H9 (cell line): ENCODE data around the gene LINS1. TPM values are rescaled to one million over a fixed set of nuclear protein-coding genes. Genes with fewer than 3 reads are reported as not detected.

Experiments
- DNase-seq: peaks from one replicate; pipeline ENCODE4 v3.0.0-alpha.2; 2017
- H2AFZ ChIP-seq: one replicate; pipeline ENCODE4 v1.6.1; 2013; ENCODE audit warnings: mild to moderate bottlenecking, low read length, control low read depth, moderate library complexity
- H2AK5ac ChIP-seq: 2 replicates; pipeline ENCODE4 v1.6.1; 2013; ENCODE audit warnings: low read length, control low read depth, mixed read lengths; ENCODE audit not compliant: insufficient read length
- H2BK120ac ChIP-seq: one replicate; pipeline ENCODE4 v1.6.1; 2013; ENCODE audit warnings: low read depth, mild to moderate bottlenecking, low read length, control low read depth, inconsistent platforms; ENCODE audit not compliant: poor library complexity, severe bottlenecking
- H2BK12ac ChIP-seq: 2 replicates; pipeline ENCODE4 v1.6.1; 2013; ENCODE audit warnings: low read length, control low read depth, mixed read lengths, low read depth; ENCODE audit not compliant: insufficient read length
- H2BK15ac ChIP-seq: 2 replicates; pipeline ENCODE4 v1.6.1; 2013; ENCODE audit warnings: low read depth, low read length, control low read depth
- H2BK20ac ChIP-seq: one replicate; pipeline ENCODE4 v1.6.1; 2013; ENCODE audit warnings: low read depth, mild to moderate bottlenecking, low read length, control low read depth, inconsistent platforms; ENCODE audit not compliant: poor library complexity, severe bottlenecking
- H2BK5ac ChIP-seq: 2 replicates; pipeline ENCODE4 v1.6.1; 2013; ENCODE audit warnings: low read length, control low read depth, mixed read lengths; ENCODE audit not compliant: insufficient read length
- H3K14ac ChIP-seq: 2 replicates; pipeline ENCODE4 v1.6.1; 2013; ENCODE audit warnings: low read length, control low read depth; ENCODE audit not compliant: insufficient read depth
- H3K18ac ChIP-seq: 2 replicates; pipeline ENCODE4 v1.6.1; 2013; ENCODE audit warnings: low read depth, mild to moderate bottlenecking, mixed read lengths, low read length, control low read depth; ENCODE audit not compliant: insufficient read length
- H3K23ac ChIP-seq: 2 replicates; pipeline ENCODE4 v1.6.1; 2013; ENCODE audit warnings: low read length, control low read depth, mixed read lengths, low read depth; ENCODE audit not compliant: insufficient read length
- H3K23me2 ChIP-seq: 2 replicates; pipeline ENCODE4 v1.6.1; 2013; ENCODE audit warnings: low read depth, mild to moderate bottlenecking, mixed read lengths, low read length, control low read depth; ENCODE audit not compliant: insufficient read length, poor library complexity, severe bottlenecking
- H3K27ac ChIP-seq: 2 replicates; pipeline ENCODE4 v1.5.1; 2013; ENCODE audit warnings: low read length, control low read depth, mixed read lengths, low read depth; ENCODE audit not compliant: insufficient read length
- H3K27me3 ChIP-seq: 2 replicates; pipeline ENCODE4 v1.6.1; 2013; ENCODE audit warnings: low read length, control low read depth, inconsistent platforms; ENCODE audit not compliant: insufficient read depth
- H3K4ac ChIP-seq: 2 replicates; pipeline ENCODE4 v1.6.1; 2013; ENCODE audit warnings: low read depth, mild to moderate bottlenecking, control low read depth, inconsistent platforms, low read length, moderate library complexity
- H3K4me1 ChIP-seq: 2 replicates; pipeline ENCODE4 v1.6.1; 2013; ENCODE audit warnings: low read length, control low read depth, inconsistent platforms; ENCODE audit not compliant: insufficient read depth
- H3K4me2 ChIP-seq: 2 replicates; pipeline ENCODE4 v1.6.1; 2013; ENCODE audit warnings: low read length, control low read depth, mixed read lengths; ENCODE audit not compliant: insufficient read length, insufficient read depth
- H3K56ac ChIP-seq: 2 replicates; pipeline ENCODE4 v1.6.1; 2013; ENCODE audit warnings: low read depth, mild to moderate bottlenecking, mixed read lengths, low read length, control low read depth; ENCODE audit not compliant: insufficient read length
- H3K79me1 ChIP-seq: 2 replicates; pipeline ENCODE4 v1.6.1; 2013; ENCODE audit warnings: low read depth, mild to moderate bottlenecking, moderate library complexity, low read length, control low read depth, inconsistent platforms; ENCODE audit not compliant: insufficient read depth, poor library complexity, severe bottlenecking
- H3K79me2 ChIP-seq: 2 replicates; pipeline ENCODE4 v1.6.1; 2013; ENCODE audit warnings: low read length, control low read depth, inconsistent platforms; ENCODE audit not compliant: insufficient read depth
- H3K9ac ChIP-seq: 2 replicates; pipeline ENCODE4 v1.6.1; 2013; ENCODE audit warnings: low read length, control low read depth, mixed read lengths; ENCODE audit not compliant: insufficient read length; ENCODE audit errors: extremely low read depth
- H3K9me3 ChIP-seq: one replicate; pipeline ENCODE4 v1.6.1; 2013; ENCODE audit warnings: low read depth, low read length, inconsistent platforms; ENCODE audit not compliant: control insufficient read depth
- H3T11ph ChIP-seq: one replicate; pipeline ENCODE4 v1.6.1; 2013; ENCODE audit warnings: mild to moderate bottlenecking, low read length, control low read depth, inconsistent platforms
- H4K20me1 ChIP-seq: one replicate; pipeline ENCODE4 v1.6.1; 2013; ENCODE audit not compliant: control insufficient read depth, insufficient read length, insufficient read depth
- H4K5ac ChIP-seq: 2 replicates; pipeline ENCODE4 v1.6.1; 2013; ENCODE audit warnings: low read depth, mild to moderate bottlenecking, mixed read lengths, low read length, control low read depth; ENCODE audit not compliant: insufficient read length
- H4K8ac ChIP-seq: replicated peaks from 2 replicates; pipeline ENCODE4 v1.6.1; 2013; ENCODE audit warnings: low read length, control low read depth, mixed read lengths, low read depth; ENCODE audit not compliant: insufficient read length
- H4K91ac ChIP-seq: 2 replicates; pipeline ENCODE4 v1.6.1; 2013; ENCODE audit warnings: low read depth, mild to moderate bottlenecking, moderate library complexity, mixed read lengths, low read length, control low read depth; ENCODE audit not compliant: insufficient read length
- H3K27ac Mint-ChIP-seq, 3 experiments: 2 replicates in 2 of 3; 3 replicates in 1 of 3; pipeline ENCODE4 v1.8.0; 2020 to 2021; ENCODE audit warnings: mixed read lengths in 3 of 3, mild to moderate bottlenecking in 1 of 3, moderate library complexity in 1 of 3
- H3K27me3 Mint-ChIP-seq: 2 replicates; pipeline ENCODE4 v1.8.0; 2021; ENCODE audit warnings: low read depth, mild to moderate bottlenecking, moderate library complexity, mixed read lengths
- H3K36me3 Mint-ChIP-seq, 3 experiments: 2 replicates in 2 of 3; 3 replicates in 1 of 3; pipeline ENCODE4 v1.8.0; 2020 to 2021; ENCODE audit warnings: low read depth in 3 of 3, mixed read lengths in 3 of 3; ENCODE audit not compliant: insufficient read depth in 1 of 3
- H3K4me1 Mint-ChIP-seq, 2 experiments: 2 replicates each; pipeline ENCODE4 v1.8.0; 2020; ENCODE audit warnings: mixed read lengths in 2 of 2
- H3K4me3 Mint-ChIP-seq, 2 experiments: 2 replicates in 1 of 2; 3 replicates in 1 of 2; pipeline ENCODE4 v1.8.0; 2020 to 2021; ENCODE audit warnings: mild to moderate bottlenecking in 2 of 2, mixed read lengths in 2 of 2, moderate library complexity in 1 of 2
- H3K9me3 Mint-ChIP-seq, 2 experiments: 2 replicates in 1 of 2; 3 replicates in 1 of 2; pipeline ENCODE4 v1.8.0; 2020; ENCODE audit warnings: mild to moderate bottlenecking in 2 of 2, mixed read lengths in 2 of 2, moderate library complexity in 1 of 2
- CTCF ChIP-seq: fragments of 200-600 bp; sonication (generic); conservative IDR thresholded peaks from 3 replicates; pipeline ENCODE4 v1.8.0; 2021; ENCODE audit warnings: antibody characterized with exemption, mild to moderate bottlenecking
- WGBS: extraction: QIAGEN DNeasy Blood & Tissue Kit; methylation state at CpG from one replicate; pipeline ENCODE4 v1.1.7; 2013; ENCODE audit warnings: missing lambda C conversion rate, low lambda C conversion rate, mixed read lengths; ENCODE audit not compliant: insufficient read length; ENCODE audit errors: extremely low coverage; 5-methylcytosine and 5-hydroxymethylcytosine counted together
- total RNA-seq: library from RNA; stranded (reverse); gene quantifications from 2 replicates; pipeline ENCODE4 v1.2.1, GENCODE V29; 2021

The LINS1 gene
- total RNA-seq, 1 experiment from 2014 or later = 8.8 TPM

- WGBS = no CpG with 5 or more reads among the region's 5 CpGs
- H3K79me2 ChIP-seq = no peaks in the 10 kb centered on the region
- Mint-ChIP-seq H3K27me3 (no peaks in the 10 kb centered on the region), H3K9me3 (peaks cover 0 to 2% of the 10 kb centered on the region in 2 experiments; a peak in 3 of 5 replicates), H3K4me3 (no peak overlapping the region), H3K36me3 (peaks cover 3 to 26% (median 21%) of the 10 kb centered on the region in 3 experiments; a peak in 6 of 7 replicates), H3K4me1 (no peaks in the 10 kb centered on the region; a peak in 1 of 4 replicates), H3K27ac (no peak overlapping the region)
- no peaks in the 10 kb centered on the region for H3K9me3 ChIP-seq
- H2BK15ac ChIP-seq = no peak overlapping the region
- H3K56ac ChIP-seq = no peak overlapping the region
- no peak overlapping the region for H4K91ac ChIP-seq
- H2AFZ ChIP-seq = no peak overlapping the region
- H3K18ac ChIP-seq = no peak overlapping the region
- no peak overlapping the region for H3K9ac ChIP-seq
- H3K27me3 ChIP-seq = no peaks in the 10 kb centered on the region
- H4K8ac ChIP-seq = no peak overlapping the region
- H2BK120ac ChIP-seq = no peak overlapping the region
- H2BK12ac ChIP-seq = no peak overlapping the region
- H3K23me2 ChIP-seq = no peaks in the 10 kb centered on the region
- no peak overlapping the region for H3K14ac ChIP-seq
- H3K4me1 ChIP-seq = no peaks in the 10 kb centered on the region
- H2BK5ac ChIP-seq = no peak overlapping the region
- no peak overlapping the region for H2BK20ac ChIP-seq
- no peak overlapping the region for H3K23ac ChIP-seq
- no peak overlapping the region for H2AK5ac ChIP-seq
- H3T11ph ChIP-seq = no peak overlapping the region
- no peak for TF ChIP-seq CTCF
- no peak overlapping the region for H3K4ac ChIP-seq
- H4K5ac ChIP-seq = no peak overlapping the region
- H3K27ac ChIP-seq = no peak overlapping the region
- no peaks in the 10 kb centered on the region for H3K79me1 ChIP-seq
- no peak overlapping the region for H3K4me2 ChIP-seq
- no peaks in the 10 kb centered on the region for H4K20me1 ChIP-seq
- DNase-seq = no peak
Measured at GRCh38 chr15:100623301-100623700, 21.3 kb upstream of the LINS1 start.
